HG02981 (cell line): ENCODE results near the gene BRI3BP.
"Not testable (repeated sequence)": the region's sequence is repeated elsewhere in the genome, so short reads cannot be mapped to it uniquely, and the experiment has no call there.

ENCODE experiments used
- ATAC-seq: cut with Tn5 transposase; IDR thresholded peaks from one replicate; pipeline ENCODE4 v1.9.1; 2021; ENCODE audit warnings: mild to moderate bottlenecking, moderate library complexity; ENCODE audit not compliant: unreplicated experiment

BRI3BP gene

GRCh38 chr12:125021096-125021495, 27.7 kb downstream of the BRI3BP start:
- no peak for ATAC-seq

GRCh38 chr12:125021771-125022170, 28.3 kb downstream of the BRI3BP start:
- ATAC-seq = no peak

- no peak for ATAC-seq
Observed at GRCh38 chr12:125023065-125023464, 29.6 kb downstream of the BRI3BP start.

DNA sequence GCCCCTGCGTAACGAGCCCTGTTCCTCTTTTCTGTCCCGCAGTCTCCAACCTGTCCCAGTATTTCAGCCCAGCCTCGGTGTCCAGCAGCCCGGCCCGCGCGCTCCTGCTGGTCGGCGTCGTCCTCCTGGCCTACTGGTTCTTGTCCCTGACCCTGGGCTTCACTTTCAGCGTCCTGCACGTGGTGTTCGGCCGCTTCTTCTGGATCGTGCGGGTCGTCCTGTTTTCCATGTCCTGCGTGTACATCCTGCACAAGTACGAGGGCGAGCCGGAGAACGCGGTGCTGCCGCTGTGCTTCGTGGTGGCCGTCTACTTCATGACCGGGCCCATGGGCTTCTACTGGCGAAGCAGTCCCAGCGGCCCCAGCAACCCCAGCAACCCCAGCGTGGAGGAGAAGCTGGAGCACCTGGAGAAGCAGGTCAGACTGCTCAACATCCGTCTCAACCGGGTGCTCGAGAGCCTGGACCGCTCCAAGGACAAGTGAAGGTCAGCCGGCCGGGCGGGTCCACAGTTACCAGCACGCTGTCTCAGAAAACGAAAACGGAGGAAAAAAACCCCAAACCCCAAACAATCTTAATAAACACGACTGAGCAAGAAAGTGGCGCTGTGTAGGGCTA, 31.6 kb downstream of the BRI3BP start:
- no peak for ATAC-seq

DNA sequence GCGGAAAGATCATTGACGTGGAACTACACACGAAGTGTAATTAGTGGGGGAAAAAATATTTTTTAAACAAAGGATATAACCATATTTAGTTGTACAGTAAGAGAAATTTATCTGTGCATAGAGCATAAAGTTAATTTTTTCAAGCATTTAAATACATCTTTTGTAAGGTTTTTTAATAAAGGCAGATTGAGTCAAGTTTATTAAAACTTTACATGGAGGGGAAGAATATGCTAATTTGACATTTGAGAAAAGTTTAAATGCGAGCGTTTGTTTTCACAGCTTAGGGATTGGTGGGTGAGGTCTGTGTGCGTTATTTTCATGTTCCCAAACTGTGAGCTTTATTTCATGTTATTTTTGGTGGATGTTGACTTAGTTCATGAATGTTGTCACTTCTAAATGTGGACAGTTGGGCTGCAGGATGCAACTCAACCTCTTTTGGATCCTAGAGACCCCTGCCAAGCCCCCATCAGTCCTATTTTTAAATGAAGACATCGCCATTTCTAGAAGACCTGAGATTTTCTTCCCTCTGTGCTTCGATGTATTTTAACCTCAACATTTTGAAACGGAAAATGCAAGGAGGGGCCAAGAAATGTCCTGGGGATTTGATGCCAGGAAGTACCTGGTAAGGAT, 32.3 kb downstream of the BRI3BP start:
- ATAC-seq = no peak

DNA sequence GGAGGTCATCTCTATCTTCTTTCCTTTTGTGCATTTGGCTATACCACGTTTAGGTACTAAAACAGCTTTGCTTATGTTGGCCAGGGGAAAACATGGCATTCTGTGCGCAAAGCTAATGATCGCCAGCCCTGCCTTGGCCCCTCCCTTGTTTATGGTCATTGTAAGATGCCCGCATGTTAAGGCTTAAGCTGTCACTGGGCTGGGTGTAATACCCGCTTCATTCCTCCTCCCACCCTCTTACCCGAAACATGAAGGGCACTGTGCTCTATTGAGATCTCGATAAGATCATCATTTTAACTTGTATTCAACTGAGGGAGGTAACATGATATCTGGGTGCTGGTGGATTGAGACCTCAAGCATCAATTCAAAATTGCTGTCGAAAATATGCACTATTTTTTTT, 34.7 kb downstream of the BRI3BP start:
- ATAC-seq = no peak

DNA sequence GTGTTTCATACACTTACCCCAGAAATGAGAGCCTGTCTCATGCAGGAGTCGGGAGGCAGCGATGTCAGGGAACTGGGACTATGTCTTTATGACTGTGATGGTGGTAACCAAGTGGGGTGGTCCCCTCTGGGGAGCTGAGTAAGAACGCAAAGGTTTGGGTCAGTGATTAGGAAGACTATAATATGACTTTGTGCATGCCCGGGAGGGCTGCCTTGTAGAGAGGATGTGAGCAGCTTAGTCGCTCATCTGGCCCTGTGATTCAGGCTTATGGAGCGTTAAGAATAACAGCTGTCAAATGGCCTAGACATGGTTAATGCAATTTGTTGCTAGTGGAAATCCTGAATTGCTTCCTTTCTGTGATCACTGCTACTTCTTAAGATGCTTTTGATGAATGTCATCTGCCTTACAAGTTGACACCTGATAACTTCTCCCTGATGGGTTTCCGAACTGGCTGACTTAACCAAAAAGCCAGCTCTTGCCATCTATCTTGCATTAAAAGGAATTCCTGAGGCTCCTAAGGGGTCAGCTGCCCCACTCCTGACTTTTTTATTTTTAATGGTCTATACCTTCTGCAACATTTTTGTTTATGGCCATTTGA, 36.4 kb downstream of the BRI3BP start:
- ATAC-seq = no peak

- ATAC-seq = not testable (repeated sequence)
Observed at GRCh38 chr12:125031471-125031870, 38.0 kb downstream of the BRI3BP start.

GRCh38 chr12:125032466-125033152, 39.2 kb downstream of the BRI3BP start:
- ATAC-seq = no peak

DNA sequence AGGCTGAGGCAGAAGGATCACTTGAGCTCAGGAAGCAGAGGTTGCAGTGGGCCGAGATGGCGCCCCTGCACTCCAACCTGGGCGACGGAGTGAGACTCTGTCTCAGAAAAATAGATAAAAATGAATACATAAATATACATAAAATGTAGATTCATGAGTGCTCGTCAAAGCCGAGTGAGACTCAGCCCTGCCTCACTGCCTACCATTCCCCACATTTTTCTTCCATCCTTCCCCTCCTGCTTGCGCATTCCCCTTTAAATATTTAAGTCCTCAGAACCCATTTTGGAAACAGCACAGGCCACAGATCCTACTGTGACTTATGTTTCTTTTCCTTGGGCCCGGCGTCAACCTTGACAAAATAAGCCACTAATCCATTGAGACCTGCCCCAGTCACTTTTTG, 39.8 kb downstream of the BRI3BP start:
- ATAC-seq = no peak

- no peak for ATAC-seq
Observed at GRCh38 chr12:125038976-125039625, 45.7 kb downstream of the BRI3BP start.

DNA sequence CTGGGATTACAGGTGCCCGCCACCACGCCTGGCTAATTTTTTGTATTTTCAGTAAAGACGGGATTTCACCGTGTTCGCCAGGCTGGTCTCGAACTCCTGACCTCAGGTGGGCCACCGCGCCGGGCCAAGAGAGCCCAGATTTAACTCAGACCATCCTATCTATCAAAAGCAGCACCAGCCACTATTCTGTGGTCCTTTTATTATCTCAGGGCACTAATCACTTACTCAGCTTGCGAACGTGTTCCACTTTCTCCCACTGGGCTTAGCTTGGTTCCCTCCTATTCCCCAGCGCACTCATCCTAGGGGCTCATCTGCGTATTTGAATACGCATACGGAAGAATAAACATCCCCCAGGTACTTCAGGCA, 55.6 kb downstream of the BRI3BP start:
- ATAC-seq = no peak

DNA sequence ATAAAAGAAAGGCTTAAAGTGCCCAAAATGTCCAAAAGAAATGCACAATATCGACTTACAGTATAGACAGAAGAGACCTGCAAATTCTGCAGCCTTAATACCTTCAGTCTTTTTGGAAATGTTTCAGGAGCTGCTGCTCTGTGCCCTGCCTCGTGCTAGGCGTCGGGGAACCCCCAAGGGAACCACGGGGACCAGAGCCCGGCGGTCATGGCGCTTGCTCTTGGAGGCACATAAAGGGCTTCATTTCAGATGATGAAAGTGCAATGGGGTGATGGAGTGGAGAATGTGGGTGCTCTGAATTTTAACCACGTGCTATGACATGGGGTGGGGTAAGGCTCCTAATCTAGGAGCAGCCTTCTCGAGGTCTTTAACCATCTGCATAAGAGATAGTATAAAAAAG, 57.0 kb downstream of the BRI3BP start:
- no peak for ATAC-seq

- ATAC-seq = no peak
Observed at GRCh38 chr12:125050868-125051267, 57.4 kb downstream of the BRI3BP start.

- no peak for ATAC-seq
Observed at GRCh38 chr12:125053821-125054220, 60.4 kb downstream of the BRI3BP start.

- no peak for ATAC-seq
Observed at GRCh38 chr12:125055591-125055990, 62.1 kb downstream of the BRI3BP start.

- ATAC-seq = no peak
Observed at GRCh38 chr12:125056306-125056705, 62.9 kb downstream of the BRI3BP start.

DNA sequence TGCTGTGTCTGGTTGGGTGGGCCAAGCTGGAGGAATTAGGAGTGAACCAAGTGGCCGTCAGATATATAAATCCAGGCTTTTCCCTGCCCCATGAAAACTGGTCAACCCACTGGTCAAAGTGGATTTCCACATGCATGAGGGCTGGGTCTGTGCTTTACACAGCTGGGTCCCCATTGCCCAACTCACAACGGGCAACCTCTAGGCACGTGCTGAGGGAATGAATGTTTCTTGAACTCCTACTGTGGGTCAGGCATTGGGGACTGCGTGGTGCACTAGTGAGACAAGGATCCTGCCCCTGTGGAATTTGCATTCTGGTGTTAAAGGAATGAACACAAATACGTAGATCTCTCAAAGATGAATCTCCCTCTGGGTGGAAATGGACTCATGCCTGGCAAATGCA, 64.3 kb downstream of the BRI3BP start:
- no peak for ATAC-seq

- no peak for ATAC-seq
Observed at GRCh38 chr12:125061229-125061628, 67.8 kb downstream of the BRI3BP start.

- not testable (repeated sequence) for ATAC-seq
Observed at GRCh38 chr12:125063522-125063921, 70.1 kb downstream of the BRI3BP start.

DNA sequence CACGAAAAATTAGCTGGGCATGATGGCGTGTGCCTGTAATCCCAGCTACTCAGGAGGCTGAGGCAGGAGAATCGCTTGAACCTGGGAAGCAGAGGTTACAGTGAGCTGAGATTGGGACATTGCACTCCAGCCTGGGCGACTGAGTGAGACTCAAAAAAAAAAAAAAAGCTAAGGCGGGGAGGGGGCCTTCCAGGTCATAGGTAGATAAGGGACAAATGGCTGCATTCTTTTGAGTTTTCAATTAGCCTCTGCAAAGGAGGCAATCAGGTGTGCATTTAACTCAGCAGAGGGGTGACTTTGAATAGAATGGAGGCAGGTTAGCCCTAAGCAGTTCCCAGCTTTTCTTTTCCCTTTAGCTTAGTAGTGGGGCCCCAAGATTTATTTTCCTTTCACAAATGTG, 71.0 kb downstream of the BRI3BP start:
- ATAC-seq = no peak
